Keratinocyte (primary cell): ENCODE data around the gene RBBP8.

Source experiments
- CTCF ChIP-seq, 3 experiments: IDR thresholded peaks in 1 of 3; conservative IDR thresholded peaks in 1 of 3; optimal IDR thresholded peaks in 1 of 3; 2 replicates in 2 of 3; 3 replicates in 1 of 3; pipeline versions ENCODE3 to v1.5.1; 2011; ENCODE audit warnings: low read length in 3 of 3, mild to moderate bottlenecking in 3 of 3, moderate library complexity in 2 of 3, control low read depth in 1 of 3, inconsistent platforms in 1 of 3; ENCODE audit not compliant: insufficient read depth in 2 of 3; ENCODE audit errors: extremely low read depth in 1 of 3
- EZH2 ChIP-seq: IDR thresholded peaks from one replicate; pipeline ENCODE4 v1.6.1; 2012; ENCODE audit warnings: inconsistent platforms, mild to moderate bottlenecking, low read length, moderate library complexity

DNA sequence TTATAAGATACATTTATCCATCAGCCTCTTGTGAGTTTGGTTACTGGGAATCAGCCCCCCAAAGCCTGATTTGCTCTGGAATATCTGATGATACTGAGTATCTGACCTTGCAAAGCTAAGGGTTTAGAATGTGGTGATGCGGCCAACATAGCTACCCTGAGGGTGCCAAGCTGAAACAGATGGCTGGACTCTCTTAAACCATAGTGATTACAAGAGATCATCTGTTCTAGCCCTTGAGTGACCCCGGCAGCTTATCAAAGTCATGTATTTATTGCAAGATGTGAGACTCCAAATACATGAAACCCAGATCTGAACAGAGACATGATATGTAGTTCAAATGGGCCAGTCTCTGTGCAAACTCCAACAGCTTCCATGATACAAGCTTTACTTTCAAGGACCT lies 124.0 kb downstream of the RBBP8 start:
- TF ChIP-seq CTCF (optimal IDR thresholded peaks at IDR 0.05 in 1 of 3, IDR thresholded peaks at IDR 0.05 in 1 of 3, conservative IDR thresholded peaks at IDR 0.05 in 1 of 3; ENCODE audit: extremely low read depth in 1 of 3, insufficient read depth in 2 of 3, low read length in 3 of 3) (no peak), EZH2 (no peak)
